GM21737 (cell line): Measurements from ENCODE around the gene DPF3.

Source experiments
- ATAC-seq: cut with Tn5 transposase; IDR thresholded peaks from one replicate; pipeline ENCODE4 v1.9.1; 2021; ENCODE audit warnings: mild to moderate bottlenecking, moderate library complexity; ENCODE audit not compliant: unreplicated experiment

The DPF3 gene

DNA sequence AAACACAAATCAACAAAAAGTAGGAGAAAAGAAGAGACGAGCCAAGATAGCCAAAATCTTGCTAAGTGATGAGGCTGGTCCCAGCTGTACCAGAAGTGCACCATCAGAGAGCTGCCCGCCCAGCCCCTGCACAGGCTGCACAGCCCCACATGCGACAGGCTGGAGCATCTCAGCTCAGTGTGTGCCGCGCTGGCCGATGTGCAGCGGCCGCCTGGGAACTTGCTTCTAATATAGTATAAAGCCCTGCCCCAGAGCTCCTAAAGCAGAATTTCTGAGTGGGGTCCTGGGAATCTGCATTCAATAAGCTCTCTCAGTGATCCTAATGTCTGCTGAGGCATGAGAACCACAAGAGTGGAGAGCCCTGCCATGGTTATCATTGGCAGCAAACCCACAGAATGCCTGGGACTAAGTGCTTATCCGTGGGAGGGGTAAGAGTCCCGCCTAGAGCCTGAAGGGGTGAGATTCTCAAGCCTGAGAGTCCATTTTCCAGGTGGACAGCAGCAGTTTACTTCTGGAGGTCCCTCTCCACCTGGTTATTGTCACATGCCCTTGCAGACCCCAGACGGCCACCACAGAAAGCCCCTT lies 171.6 kb downstream of the DPF3 start:
- ATAC-seq: no peak

DNA sequence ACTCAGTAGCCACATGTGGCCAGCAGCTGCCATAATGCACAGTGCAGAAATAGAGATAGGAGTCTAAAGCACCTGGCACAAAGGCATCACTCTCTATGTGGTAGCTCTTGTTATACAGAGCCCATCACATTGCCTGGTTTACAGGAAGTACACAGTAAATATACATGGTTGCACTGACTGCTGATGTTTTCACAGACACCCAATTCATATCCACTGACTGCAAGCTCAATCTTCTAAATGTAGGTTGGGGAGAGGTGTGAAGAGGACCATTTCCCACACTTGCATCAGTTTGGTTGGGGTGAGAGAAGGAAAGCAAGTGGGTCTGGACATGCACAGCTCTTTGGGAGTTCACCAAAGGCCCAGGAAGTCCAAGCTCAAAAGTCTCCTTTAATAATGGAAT lies 172.8 kb downstream of the DPF3 start:
- no peak for ATAC-seq

DNA sequence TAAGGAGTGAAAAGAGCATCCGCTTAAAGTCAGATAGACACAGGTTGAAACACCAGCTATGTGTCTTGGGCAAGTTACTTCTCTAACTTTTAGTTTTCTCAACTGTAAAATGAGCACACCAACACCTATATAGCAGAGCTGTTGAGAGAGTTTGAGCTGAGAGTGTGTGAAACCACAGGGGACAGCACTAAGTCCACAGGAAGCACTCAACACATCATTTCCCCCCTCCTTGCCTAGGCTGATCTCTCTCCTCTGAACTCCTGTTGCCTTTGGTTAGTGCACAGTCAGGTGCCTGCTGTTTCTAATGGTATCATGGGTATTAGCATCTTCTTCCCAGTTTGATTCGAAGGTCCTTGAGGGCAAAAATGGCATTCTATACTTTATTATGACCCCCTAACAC lies 176.7 kb downstream of the DPF3 start:
- no peak for ATAC-seq

DNA sequence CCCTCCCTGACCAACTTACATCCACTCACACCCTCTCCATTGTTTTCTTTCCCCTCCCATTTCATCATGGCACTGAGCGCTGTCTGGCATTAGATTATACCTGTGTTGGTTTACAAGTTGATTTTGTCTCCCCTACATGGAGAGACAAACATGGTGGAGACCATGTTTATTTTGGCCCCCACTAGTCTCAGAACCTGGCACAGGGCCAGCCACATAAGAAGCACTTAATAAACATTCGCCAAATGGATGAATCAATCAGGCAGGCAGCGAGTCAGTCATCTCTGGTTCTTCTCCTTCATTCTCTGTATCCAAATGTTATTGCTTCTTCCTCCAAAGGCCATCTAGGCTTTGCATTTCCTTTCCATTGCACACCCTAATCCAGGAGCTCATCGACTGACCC lies 177.4 kb downstream of the DPF3 start:
- no peak for ATAC-seq

DNA sequence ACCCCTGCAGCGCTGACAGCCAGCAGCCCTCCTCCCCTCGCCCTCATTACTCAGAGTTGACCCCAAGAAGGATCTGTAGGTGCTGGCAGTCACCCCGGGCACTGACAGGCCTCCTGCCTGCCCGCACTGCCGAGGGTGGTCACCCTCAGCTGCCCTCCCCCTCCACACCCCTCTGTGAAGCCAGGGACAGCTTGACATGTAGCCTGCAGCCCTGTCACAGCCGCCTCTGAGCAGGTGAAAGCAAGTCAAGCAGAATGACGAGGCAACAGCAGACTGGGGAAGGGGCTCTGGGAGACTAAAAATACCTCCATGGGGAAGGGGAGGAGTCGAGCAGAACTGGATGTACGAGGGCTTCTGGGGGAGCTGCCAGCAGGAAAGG lies 178.1 kb downstream of the DPF3 start:
- no peak for ATAC-seq

DNA sequence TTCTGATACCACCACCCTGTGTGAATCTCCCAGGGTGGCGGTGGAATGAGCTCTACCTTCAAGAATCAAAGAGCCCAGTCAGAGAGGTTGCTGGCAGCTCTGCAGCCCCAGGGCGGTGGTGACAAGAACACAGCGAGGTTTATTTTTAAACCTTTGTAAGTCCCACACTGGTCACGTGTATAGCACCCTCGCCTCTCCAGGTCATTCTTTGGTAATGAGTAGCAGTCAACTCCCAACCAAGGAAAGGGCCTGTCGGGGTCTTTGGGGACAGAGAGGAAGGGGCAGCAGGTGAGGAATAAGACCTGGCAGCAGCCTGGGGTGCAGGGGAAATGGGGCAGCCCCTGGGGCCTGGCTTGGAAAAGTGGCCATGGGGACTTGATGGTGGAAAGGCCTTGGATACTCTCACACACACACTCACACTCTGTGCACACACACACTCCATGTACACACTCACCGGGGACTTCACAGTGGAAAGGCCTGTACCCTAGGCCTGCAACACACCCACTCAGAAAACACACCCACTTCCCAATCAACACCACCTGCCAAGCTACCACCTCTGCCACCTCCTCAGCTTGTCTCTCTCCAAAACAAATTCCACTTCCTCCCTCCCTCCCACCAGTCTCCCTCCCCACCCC lies 178.6 kb downstream of the DPF3 start:
- ATAC-seq: no peak

DNA sequence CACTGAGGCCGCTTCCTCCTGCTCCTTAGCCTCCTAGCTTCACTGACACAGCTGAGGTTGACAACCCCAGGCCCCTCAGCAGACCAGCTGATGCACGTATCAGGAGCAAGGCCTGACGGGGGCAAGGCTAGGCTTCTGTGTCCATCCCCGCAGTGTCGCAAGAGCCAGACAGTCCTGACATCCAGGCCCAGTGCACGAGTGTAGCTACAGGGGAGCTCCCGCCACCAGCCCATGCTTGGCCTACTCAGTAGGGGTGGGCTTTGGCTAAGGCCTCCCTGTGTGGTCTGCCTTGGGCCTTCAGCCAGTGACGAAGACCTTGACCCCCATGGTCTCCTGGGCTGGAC lies 179.1 kb downstream of the DPF3 start:
- ATAC-seq: no peak

DNA sequence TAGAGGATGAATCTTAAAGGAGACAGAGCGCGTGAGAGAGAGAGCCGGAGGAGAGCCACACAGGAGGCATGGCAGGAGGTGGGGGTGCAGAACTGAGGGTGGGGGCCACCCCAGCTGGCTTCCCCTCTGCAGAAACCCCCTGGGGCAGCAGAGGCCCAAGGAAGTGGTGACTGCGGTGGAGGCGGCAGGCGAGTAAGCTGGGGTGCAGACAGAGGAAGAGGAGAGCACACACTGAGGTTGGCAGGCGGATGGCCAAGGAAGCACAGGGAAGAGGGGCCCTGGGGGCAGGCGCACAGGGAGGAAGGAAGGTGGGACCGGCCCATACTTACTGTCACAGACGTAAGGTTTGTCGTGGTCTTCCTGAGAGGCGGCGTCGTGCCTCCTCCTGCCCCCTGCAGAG lies 179.8 kb downstream of the DPF3 start:
- ATAC-seq: no peak

DNA sequence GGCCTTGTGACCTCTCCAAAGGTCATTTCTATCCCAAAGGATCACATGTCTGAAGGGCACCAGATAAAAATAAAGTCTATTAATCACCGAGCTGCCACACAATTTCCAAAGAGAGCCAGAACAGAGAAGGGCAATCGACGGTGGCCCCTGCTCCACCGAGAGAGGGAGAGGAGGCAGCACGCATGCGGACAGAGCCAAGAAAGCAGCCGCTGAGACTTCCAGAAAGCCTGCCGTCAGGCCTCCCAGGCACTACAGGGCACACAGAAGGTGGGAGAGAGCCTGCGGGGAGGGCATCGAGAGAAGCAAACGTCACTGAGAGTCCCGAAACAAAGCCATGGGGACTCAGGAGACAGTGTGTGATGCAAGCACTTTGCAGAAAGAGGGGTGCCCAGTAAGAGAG lies 182.0 kb downstream of the DPF3 start:
- no peak for ATAC-seq

DNA sequence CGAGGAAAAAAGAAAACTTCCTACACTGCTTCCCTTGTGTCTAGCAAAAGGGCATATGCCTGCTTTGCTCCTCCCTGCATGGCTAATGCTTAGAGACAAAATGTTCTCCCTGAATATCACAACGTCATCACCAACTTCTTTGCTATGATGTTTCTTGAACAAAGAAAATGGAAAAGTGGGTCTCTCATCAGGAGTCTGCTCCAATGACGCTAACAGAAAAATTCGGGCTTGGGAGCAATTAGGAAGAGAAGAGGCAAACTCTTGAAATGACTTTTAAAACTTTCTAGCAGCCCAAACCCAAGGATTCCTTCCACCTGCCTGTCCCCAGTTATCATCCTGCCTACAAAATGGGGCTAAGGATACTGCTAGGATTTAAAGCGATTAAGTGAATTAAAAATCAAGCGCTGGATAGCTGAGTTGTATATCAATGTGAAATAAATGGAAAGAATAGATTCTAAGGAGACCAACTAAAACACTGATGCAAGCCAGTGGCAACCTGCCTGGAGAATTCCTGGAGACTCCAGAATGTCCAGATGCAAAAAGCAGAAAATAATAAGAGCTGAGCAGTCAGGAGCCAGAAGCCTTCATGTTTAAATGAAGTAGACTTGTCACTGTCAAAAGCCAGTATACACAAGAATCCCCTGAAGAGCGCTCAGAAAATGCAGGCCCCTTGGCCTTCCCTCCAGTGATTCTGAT lies 183.8 kb downstream of the DPF3 start:
- ATAC-seq: no peak

DNA sequence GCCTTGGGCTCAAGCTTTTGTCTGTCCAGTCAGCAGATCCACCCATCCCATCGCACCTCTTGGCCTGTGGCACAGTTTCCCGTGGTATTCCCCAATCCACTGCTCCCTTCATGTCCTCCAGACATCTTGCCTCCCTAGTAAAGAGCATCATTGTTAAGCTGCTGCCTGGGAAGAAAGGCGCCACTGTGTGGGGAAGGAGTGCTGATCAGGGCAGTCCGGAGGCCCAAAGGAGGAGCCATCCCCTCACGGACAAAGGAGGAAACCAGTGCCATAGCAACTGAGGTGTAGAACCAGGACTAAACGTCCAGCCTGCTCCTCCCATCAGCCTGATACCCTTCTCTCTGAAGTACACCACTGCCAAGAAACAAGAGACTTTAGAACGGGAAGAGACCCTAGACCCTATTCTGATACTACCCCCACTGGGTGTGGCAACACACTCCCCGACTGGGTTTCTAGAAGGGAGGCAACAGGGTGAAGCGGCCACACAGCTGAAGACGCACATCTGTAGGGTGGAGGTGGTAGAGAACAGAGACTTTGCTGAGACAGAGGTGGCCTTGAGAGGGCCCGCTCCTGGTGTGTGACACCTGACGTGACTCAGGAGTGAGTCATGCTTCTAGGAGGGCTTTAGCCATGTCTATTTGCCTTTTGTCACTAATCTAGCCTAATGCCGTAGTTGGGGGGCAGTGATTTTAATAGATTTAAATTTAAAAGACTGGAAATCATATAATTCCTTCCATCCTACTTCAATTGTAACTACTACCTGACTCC lies 185.0 kb downstream of the DPF3 start:
- ATAC-seq: no peak

DNA sequence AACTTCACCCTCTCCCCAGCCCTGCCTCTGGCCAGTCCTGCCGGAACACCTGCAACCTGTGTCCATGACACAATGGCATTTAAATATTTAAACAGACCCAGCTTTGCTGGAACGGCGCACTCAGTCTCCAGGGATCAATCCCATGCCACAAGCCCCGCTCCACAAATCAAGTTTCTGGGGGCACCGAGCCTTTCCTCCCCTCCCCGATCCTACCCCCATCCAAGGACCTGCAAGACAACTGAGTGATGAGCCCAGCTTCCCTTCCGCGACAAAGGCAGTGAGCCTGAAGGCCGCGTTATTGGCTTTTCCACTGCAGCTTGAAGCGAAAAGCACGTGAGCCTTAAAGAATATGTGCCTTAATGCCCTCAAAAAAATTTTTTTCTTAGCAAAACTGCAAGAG lies 185.7 kb downstream of the DPF3 start:
- ATAC-seq: no peak

DNA sequence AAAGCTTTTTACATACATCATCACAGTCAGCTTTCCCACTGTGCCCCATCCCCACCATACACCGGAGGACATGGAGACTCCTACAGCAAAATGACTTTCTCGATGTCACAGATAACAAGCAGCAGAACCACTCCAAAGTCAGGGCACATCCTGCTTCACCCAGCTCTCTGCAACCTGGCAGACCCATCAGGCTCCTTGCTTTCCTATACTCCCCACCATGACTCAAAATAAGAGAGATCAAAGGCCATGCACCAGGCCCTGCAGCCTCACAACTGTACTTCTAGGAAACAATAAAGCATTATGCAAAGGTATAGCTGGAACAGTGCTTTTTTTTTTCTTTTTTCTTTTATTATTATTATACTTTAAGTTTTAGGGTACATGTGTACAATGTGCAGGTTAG lies 187.4 kb downstream of the DPF3 start:
- no peak for ATAC-seq

DNA sequence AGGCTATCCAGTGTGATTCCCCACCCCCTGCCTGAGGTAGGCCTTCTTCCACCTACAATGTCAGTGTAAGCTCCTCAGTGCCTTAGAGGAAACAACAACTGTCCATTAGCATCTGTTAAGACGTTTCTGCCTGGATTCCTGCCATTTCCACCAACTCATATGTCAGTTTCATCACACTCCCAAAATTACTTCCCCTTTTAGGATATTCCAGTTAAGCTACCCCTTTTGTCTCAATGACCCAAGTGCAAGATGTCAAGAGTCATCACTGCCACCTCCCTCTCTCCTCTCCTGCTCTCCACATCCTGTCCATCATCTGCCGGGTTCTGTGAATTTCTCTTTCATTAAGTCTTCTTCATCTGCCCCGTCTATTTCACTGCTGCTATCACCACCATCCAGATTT lies 189.4 kb downstream of the DPF3 start:
- ATAC-seq: no peak

DNA sequence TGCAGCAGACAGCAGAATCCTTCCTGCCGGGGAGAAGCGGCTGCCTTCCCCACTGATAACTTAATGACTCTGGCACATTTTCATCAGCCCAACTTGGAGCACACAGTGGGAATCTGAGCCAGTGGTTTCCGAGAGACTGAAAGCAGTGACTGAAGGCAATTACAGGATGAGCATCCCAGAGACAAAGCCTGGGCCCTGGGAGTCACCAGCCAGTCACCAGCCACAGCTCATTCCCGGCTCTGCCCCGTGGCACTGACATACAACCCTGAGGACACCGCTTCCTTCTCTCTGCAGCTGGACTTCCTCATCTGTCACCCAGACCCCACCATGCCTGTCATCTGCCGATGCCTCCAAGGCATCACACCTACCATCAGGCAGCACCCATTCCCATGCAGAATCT lies 192.3 kb downstream of the DPF3 start:
- no peak for ATAC-seq

DNA sequence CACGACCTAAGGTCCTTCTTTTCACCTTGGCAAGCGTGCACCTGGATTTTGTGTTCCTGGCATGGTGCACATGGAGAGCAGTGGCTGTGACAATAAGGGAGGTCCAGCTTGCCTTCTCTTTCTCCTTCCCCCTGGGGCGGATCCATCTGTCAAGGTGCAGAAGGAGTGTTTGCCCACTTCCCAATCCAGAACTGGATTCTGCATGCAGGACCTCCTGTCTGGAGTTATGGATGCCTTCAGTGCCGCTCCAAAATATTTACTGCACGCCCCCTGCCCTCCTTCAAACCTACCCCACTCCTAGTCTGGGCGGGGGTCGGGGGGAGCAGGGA lies 192.7 kb downstream of the DPF3 start:
- no peak for ATAC-seq

DNA sequence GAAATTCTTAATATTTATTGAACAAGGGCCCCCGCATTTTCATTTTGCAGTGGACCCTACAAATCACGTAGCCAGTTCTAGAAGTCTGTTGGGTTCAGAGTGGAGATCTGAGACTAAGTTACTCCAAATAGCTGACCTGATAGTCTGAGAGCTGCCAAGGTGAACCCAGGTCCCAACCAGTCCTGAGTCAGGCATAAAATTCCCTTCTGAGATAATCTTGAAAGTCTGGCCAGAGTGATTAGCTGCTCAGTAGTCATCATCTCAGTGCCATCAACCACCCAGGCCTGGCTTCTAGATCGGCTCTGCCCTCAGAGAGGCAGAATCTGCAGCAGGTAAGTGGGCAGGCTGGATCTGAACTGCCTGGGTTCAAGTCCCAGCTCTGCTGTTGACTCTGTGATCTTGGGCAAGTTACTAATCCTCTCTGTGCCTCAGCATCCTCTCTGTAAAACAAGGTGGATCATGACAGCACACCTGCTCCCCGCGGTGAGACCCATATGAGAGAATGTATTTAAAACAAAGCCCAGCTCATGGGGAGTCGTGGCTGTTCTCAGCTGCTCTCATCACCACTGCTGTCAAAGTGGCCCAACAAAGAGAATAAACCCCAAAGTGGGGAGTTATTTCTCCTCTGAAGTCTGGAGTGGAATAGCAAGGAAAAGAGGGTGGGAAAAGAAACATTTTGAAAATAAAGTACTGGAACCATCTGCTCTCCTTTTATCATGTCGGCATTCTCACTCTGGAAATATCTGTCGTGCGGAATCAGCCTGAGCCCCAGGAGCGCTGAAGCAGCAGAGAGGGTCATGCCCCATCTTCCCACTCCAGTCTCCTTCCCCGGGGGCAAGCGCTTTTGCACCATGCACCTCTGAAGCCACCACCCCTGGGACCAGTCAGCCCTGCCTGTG lies 193.3 kb downstream of the DPF3 start:
- ATAC-seq: no peak

DNA sequence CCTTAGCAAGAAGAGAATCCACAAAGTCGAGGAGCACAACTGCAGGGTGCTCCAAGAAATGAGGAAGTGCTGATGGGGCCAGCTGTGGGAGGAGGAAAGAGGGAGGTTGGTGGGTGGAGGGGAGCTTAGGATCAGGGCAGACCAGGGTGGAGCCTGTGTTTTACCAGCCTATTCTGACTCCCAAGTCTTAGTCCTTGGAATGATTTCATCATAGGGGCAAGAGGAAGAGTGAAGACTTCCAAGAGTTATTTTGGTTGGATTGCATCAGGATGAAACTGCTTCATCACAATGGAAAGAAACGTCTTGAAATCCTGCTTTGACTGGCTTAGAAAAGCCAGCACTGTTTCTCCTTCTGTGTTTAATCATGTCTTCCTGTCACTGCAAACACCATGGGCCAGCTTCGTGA lies 194.0 kb downstream of the DPF3 start:
- ATAC-seq: no peak

DNA sequence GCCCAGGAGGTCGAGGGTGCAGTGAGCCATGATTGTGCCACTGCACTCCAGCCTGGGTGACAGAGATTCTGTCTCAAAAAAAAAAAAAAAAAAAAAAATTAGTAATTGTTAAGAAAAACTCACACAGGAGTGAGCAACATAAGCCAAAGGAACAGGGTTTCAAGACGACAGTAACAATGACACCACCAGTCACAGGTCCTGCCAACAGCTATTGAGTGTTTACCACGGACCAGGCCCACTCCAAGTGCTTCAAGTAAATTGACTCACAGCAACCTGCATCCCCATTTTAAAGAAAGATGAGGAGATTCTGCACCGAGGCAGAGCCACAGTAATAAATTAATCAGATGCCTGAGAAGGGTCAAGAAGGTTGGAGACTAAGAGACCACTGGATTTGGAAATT lies 194.5 kb downstream of the DPF3 start:
- no peak for ATAC-seq

DNA sequence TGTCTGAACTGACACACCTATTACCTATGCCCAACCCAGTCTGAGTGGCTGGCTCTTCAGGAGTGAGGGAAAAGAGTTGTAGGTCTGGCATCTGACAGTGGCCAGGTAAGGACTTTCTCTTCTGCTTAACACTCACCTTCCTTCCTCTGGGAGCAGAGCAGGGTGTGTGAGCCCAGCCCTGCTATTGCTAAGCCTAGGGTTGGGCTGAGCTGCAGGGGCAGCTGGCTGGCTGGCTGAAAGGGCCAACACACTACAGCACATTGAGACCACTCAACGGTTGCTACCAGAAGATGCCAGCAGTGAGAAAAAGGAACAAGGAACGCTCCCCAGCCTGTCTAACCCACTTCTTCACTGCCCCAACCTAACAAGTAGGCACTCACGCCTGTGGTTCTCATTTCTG lies 201.2 kb downstream of the DPF3 start:
- no peak for ATAC-seq

DNA sequence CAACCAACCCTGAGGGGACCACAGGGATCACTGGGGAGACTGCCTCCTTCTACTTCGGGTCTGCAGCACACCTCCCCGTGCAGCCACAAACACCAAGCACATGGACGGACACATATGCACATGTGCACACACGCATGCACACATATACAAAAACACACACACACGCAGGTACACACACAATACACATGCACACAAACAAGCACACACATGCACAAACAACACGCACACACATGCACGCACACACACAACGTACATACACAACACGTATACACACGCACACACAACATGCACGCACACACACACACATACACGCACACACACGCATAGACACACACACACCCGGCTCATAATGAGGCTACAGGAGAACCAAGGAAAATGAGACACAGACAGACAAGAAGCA lies 203.6 kb downstream of the DPF3 start:
- ATAC-seq: no peak
